Measurements from ENCODE around the gene MARCKS.
"Not testable (repeated sequence)": the region's sequence is repeated elsewhere in the genome, so short reads cannot be mapped to it uniquely, and the experiment has no call there.

The MARCKS gene

GRCh38 chr6:113884011-113884410 lies 26.9 kb downstream of the MARCKS start:
- DNase-seq (ENCODE audit: low read depth), result no peak

GRCh38 chr6:113886512-113886911 lies 29.4 kb downstream of the MARCKS start:
- no peak for DNase-seq (ENCODE audit: low read depth)

DNA sequence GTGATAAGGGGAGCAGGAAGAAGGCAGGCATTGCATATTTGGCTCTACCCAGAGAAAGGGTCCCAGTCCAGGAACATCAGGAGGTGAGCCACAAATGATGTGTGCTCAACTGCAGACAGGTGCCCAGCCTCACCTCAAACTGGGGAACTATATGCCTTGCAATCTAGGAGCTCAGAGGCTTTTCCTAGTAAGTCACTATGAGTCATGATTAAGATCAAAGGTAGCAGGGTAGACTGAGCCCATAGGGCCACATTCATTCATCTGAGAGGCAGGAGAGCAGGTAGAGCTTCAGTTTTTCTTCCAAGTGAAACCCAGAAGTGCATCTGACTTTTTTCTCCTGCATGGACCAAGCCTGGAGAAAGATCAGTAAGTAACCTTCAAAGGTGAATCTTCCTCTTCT lies 31.3 kb downstream of the MARCKS start:
- no peak for DNase-seq (ENCODE audit: low read depth)

DNA sequence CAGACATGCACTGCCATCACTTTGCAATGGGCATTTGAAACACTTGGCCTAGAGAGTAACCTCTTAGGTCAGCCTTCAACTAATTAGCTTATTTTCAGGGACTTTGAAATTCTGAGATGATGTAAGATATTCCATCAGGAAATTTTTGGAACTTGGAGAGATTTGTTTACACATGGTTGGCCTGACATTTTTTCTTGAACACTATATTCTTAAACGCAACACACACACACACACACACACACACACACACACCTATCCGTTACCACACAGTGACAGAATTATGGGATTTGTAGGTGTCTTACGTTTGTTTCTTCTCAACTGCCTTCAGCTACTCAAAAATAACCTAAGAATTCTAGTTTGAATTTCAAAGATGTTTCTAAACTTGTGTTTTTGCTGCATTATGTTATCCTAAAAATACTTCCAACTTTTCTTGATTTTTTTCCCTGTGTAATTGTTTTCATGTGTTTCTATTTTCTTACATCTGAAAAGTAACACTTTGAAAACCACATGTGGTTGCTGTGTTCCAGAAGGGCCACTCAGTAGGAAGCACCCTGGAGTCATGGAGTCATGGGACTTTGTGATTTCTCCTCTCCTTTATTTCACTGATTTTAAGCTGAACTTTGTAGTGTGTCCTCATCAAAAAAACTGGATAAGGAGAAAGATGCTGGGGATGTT lies 31.9 kb downstream of the MARCKS start:
- no peak for DNase-seq (ENCODE audit: low read depth)

DNA sequence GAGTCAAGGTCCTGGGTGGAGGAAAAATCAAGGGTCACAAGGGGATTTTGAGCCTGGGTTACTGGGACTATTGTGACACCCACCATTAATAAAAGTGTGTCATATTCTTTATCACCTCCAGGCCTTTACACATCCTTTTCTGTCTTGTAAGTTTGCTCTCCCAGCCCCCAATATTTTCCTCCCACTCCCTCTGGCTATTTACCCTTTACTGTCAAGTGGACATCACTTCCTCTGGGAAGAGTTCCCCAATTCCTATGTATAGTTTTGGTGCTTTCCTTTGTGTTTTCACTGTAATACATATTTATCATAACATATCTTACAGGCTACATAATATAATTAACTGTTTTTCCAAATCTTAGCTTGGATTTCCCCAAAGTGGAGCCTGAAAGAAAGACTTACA lies 36.3 kb downstream of the MARCKS start:
- DNase-seq (ENCODE audit: low read depth), result no peak

DNA sequence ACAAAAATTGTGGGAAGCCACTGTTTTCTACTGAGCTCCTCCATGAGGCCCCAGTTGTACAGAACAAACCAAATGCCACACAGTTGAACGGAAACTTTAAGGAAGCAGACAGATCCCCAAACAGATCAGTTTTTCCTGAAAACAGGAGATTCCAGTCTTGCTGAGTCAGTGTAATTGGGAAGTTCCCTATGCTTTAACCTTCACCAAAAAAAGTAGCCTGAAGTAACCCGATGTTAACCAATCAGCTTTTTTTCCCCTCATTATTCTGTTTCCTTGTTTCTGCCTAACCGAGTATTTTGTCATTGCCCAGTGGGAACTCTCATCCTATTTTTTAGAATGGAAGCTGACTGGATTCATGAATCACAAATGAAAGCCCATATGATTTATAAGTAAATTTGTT lies 36.7 kb downstream of the MARCKS start:
- DNase-seq (ENCODE audit: low read depth), result no peak

- DNase-seq (ENCODE audit: low read depth), result no peak
Observed at GRCh38 chr6:113894712-113895674, 37.8 kb downstream of the MARCKS start.

GRCh38 chr6:113901482-113901881 lies 44.3 kb downstream of the MARCKS start:
- DNase-seq (ENCODE audit: low read depth), result no peak

GRCh38 chr6:113903666-113904330 lies 46.7 kb downstream of the MARCKS start:
- no peak for DNase-seq (ENCODE audit: low read depth)

GRCh38 chr6:113907102-113907815 lies 50.1 kb downstream of the MARCKS start:
- DNase-seq (ENCODE audit: low read depth), result no peak

DNA sequence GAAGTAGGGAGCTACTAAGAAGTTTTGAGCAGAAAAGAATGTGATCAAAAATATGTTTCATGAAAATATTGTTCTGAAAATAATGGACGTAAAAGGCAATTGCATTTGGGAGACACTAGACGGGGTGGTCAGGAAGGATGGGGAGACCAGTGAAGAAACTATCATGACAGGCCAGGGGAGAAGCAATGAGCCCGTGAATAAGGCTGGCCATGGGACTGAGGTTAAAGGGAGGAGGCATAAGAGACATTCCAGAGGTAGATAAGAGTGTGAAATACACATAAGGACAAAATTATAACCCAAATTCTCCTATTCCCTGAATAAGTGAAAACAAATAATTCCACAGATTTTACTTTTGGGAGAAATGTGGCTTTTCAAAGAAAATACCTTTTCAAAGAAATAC lies 51.7 kb downstream of the MARCKS start:
- no peak for DNase-seq (ENCODE audit: low read depth)

- DNase-seq (ENCODE audit: low read depth), result no peak
Observed at GRCh38 chr6:113909224-113909856, 52.2 kb downstream of the MARCKS start.

DNA sequence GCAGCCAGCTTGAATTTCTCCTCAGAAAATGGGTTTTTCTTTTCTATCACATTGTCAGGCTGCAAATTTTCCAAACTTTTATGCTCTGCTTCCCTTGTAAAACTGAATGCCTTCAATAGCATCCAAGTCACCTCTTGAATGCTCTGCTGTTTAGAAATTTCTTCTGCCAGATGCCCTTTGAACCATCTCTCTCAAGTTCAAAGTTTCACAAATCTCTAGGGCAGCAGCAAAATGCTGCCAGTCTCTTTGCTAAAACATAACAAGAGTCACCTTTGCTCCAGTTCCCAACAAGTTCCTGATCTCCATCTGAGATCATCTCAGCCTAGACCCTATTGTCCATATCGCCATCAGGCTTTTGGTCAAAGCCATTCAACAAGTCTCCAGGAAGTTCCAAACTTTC lies 53.1 kb downstream of the MARCKS start:
- DNase-seq (ENCODE audit: low read depth), result not testable (repeated sequence)
